Endometrial microvascular endothelial cells (primary cell): ENCODE results near the gene RAD51B. TPM values are rescaled to one million over a fixed set of nuclear protein-coding genes. Genes with fewer than 3 reads are reported as not detected.

Experiments used
- in situ Hi-C: cut with HindIII; loops from 2 replicates; pipeline ENCODE4 v1.10.0; 2017; ENCODE audit warnings: low sequenced_read_pairs, low pct_unique_long_range_greater_than_20kb; ENCODE audit errors: inconsistent ontology term
- total RNA-seq: library from RNA; depleted of rRNA; stranded (reverse); fragments of >200 nt; gene quantifications from one replicate; pipeline ENCODE4 v1.2.3, GENCODE V29; 2015; ENCODE audit errors: inconsistent ontology term

The RAD51B gene
- total RNA-seq, 1 donor from 2014 or later: 16.4 TPM

DNA sequence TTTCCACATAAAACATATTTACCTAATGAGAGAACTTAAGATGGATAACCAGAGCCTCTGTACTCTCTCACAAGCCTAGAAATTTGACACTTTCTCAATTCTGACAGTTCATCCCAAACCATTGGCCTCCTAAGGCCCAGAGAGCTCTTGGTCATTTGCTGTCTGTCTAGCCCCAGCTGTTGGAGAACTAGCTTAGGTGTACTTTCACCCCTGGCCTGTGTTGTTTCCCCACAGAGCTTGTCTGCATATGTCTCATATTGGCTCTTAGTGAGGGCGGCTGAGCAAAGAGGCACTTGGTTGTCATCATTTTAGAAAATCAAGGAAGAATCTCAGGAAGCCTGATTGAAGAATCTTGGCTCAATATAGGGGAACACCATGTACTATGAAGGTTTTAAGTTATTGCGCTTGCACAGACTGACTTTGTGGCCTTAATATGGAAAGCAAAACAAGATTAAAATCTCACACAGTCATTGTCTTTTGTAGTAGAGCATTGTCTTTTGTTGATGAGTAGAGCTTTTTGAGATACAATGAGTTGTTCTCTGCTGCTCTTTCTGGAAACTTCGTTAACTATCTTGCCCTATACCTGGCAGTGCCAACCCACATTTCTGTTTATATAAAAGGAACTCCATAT lies 324.6 kb downstream of the RAD51B start:
- in situ Hi-C loops: no loop called here

GRCh38 chr14:68145036-68145435 lies 325.5 kb downstream of the RAD51B start:
- in situ Hi-C loops: no loop called here

DNA sequence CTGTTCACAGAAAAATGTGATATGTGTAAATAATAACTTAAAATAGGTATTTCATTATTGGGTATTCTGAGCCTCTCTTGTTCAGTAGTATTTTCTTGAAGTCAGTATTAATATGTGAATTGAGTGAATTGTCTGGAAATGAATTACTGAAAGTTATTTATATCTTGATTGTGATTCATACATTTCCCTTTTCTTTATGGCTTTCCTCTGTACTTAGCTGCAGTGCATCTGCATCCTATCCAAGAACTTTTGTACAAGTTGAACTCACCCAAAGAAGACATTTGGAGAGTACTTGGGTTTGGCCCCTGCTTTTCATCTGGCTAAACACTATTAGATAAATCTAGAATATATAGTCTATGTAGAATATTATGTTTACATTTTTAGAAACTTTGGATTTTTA lies 326.0 kb downstream of the RAD51B start:
- in situ Hi-C loops: no loop called here

DNA sequence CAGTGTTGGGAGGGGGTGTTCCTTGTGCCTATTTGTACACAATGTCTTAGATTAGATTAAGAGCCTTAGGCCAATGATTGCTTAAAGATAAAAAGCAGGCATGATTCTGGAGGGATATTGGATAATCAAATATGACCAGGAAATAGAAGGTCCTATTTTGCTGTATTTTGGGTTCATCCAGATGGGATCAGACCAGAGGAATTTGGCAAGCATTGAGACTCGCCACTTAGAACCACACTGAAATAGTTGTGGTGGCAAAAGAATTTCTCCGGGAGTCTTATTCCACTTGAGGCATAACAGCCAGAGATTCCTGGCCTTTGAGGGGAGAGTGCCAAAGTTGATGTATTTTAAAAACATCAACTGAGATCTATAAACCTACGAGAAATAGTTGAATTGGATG lies 327.2 kb downstream of the RAD51B start:
- in situ Hi-C loops: no loop called here

DNA sequence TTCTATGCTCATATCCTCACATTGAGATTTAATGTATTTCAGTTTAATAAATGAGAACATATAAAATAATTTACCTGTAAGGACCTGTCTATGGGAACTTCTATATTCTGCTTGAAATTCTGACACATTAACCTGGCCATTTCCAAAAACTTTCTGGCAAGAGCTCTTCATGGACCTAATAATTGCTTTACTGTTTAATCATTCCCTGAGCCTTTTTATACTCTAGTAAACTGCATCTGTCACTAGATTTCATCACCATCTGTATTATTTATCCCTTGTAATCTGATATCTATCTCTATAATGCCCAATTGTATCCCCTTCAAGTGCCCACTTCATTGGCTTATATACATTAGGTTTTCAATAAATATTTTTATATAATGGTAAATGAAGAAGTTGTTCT lies 327.7 kb downstream of the RAD51B start:
- in situ Hi-C loops: no loop called here

DNA sequence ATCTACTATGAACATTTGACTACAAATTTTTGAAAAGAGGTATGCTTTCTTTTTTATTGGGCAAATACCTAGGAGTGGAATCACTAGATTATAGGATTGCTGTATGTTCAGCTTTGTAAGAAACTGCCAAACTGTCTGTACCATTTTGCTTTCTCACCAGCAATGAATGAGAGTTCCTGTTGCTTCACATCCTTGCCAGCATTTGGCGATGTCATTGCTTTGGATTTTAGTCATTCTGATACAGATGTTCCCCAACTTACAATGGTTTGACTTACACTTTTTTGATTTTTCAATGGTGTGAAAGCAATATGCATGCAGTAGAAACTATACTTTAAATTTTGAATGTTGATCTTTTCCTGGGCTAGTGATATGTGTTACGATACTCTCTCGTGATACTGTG lies 328.7 kb downstream of the RAD51B start:
- in situ Hi-C loops: no loop called here

GRCh38 chr14:68148763-68149162 lies 329.2 kb downstream of the RAD51B start:
- in situ Hi-C loops: no loop called here

GRCh38 chr14:68153275-68153674 lies 333.7 kb downstream of the RAD51B start:
- in situ Hi-C loops: no loop called here

GRCh38 chr14:68154275-68154674 lies 334.7 kb downstream of the RAD51B start:
- in situ Hi-C loops: no loop called here

- in situ Hi-C loops: no loop called here
Measured at GRCh38 chr14:68157971-68158371, 338.4 kb downstream of the RAD51B start.

DNA sequence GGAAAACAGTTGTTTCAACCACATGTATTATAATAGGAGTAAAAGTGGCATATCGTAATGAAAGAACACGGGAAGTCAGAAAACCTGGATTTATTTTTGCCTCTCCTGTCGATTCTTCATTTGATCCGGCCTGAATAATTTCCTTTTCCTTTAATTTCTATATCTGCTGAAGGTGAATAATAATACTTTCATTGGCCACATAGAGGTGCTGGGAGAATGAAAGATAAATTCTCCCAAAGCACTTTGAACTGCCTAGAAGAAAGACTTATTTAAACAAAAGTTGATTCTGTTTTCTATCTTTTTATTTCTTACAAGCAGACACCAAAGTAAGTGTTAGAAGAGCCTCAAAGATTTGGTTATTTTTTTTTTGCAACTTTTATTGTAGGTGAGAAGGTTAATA lies 339.1 kb downstream of the RAD51B start:
- in situ Hi-C loops: no loop called here

- in situ Hi-C loops: no loop called here
Measured at GRCh38 chr14:68159701-68160633, 340.4 kb downstream of the RAD51B start.

GRCh38 chr14:68160779-68161546 lies 341.4 kb downstream of the RAD51B start:
- in situ Hi-C loops: no loop called here

- in situ Hi-C loops: no loop called here
Measured at GRCh38 chr14:68162887-68163286, 343.3 kb downstream of the RAD51B start.

- in situ Hi-C loops: no loop called here
Measured at GRCh38 chr14:68164711-68165113, 345.1 kb downstream of the RAD51B start.

DNA sequence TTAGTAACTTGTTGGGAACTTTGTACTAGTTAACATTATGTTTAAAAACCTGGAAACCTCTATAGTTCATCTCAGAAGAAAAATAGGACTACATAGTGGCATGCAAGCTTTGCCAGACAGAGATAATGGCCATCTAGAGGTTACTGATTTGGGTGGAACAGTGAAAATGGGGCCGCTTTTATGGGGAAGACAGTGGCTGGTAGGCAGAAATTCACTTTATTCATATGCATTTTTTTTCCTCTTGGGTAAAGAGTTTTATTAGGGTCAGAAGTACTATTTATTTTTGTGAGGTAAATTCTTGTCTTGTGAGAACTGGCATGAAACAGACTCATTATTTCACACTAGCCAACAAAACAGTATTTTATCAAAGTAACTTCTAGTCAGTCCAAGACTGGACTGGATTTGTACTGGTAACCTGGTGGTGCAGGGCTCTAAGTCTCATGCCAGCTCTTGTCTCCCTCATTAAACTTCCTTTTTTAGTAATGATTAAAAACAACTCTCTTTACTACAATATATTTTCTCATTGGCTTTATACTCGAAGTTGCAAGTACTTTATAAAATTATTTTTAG lies 345.8 kb downstream of the RAD51B start:
- in situ Hi-C loops: no loop called here

DNA sequence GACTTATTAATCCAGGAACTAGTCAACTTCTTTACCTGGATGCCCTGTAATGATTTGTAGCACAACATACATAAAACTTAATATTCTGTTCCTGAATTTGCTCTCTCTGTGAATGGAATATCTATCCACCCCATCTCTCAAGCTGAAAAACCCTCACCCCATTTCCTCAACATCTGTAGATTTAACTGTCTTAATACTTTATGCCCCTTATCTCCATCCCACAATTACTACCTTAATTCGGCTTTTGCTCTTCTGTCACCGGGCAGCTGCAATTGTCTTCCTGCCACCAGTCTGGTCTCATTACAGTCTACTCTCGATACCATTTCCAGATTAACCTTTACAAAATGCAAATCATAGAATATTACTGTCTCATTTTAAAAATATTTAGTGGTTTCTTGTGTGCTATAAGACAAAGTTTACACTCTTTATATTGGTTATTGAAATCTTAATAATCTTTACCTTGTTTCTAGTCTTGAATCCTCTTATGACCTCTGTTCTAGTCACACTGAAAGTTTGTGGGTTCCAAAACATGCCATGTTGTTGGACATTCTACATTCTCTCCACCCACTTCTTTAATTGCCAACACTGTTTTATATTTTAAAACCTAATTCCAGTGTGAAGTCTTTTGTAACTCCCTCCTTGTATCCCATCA lies 347.3 kb downstream of the RAD51B start:
- in situ Hi-C loops: no loop called here

GRCh38 chr14:68167383-68168087 lies 348.0 kb downstream of the RAD51B start:
- in situ Hi-C loops: no loop called here
